ENCODE data around the gene SPRR1A. TPM values are rescaled to one million over a fixed set of nuclear protein-coding genes. Genes with fewer than 3 reads are reported as not detected.

Gene SPRR1A, protein sequence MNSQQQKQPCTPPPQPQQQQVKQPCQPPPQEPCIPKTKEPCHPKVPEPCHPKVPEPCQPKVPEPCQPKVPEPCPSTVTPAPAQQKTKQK
- not detected in 2 replicates for total RNA-seq

DNA sequence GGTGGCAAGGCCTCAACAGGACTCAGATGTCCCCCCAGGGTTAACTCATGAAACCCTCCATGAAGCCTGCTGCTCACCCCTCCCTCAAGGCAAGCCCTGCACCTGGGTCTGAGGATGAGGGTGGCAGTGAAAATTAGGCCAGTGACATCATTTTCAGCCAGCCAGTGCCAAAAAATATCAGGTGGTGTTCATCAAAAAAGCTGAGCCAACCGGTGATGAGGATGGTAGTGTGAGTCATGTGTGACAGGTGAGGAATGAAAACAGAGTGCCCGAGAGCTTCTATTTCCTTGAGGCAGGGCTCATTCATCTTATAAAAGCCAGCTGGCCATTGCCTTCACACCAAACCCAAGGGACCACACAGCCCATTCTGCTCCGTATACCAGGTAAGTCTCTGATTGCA, at the start of gene SPRR1A:
Gene SPRR1A, plus strand, starts transcription at position 339 of the 400 bp plus-strand sequence. CDS start 1,150 bp downstream, outside the sequence.
- Mint-ChIP-seq H3K9me3 (no peaks in the 10 kb centered on the region), H3K27ac (no peak within 1 kb of the TSS), H3K4me3 (ENCODE audit: low read depth) (no peak within 1 kb of the TSS), H3K4me1 (ENCODE audit: low read depth) (no peaks in the 10 kb centered on the region), H3K27me3 (ENCODE audit: low read depth) (peaks cover 10% of the 10 kb centered on the region), H3K36me3 (ENCODE audit: low read depth) (no peaks in the 10 kb centered on the region)
- no peak for DNase-seq (ENCODE audit: low spot score)
- intact Hi-C loops (cut with micrococcal nuclease), result no loop called here

DNA sequence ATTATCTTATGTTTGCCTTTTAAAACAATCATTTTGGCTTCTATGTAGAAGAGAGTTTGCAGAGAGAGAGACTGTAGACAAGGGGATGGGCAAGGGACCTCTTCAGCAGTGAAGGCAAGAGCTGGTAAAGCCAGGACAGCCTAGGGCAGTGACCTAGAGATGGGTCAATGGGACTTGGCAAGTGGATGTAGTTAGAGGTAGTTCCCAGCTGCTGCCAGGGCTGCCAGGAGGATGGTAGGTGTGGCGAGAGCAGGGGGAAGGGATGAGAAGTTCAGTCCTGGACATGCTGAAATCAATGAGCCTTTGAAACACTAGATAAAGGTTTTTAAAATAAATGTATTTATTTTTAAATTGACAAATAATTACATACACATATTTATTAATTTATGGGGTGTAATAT, 43.3 kb upstream of the SPRR1A start:
- Mint-ChIP-seq H3K4me3 (ENCODE audit: low read depth) (no peak overlapping the region), H3K4me1 (ENCODE audit: low read depth) (no peaks in the 10 kb centered on the region), H3K9me3 (no peaks in the 10 kb centered on the region), H3K36me3 (ENCODE audit: low read depth) (no peaks in the 10 kb centered on the region), H3K27me3 (ENCODE audit: low read depth) (peaks cover 4% of the 10 kb centered on the region), H3K27ac (no peak overlapping the region)
- DNase-seq (ENCODE audit: low spot score), result no peak
- intact Hi-C loops (cut with micrococcal nuclease), result no loop called here

DNA sequence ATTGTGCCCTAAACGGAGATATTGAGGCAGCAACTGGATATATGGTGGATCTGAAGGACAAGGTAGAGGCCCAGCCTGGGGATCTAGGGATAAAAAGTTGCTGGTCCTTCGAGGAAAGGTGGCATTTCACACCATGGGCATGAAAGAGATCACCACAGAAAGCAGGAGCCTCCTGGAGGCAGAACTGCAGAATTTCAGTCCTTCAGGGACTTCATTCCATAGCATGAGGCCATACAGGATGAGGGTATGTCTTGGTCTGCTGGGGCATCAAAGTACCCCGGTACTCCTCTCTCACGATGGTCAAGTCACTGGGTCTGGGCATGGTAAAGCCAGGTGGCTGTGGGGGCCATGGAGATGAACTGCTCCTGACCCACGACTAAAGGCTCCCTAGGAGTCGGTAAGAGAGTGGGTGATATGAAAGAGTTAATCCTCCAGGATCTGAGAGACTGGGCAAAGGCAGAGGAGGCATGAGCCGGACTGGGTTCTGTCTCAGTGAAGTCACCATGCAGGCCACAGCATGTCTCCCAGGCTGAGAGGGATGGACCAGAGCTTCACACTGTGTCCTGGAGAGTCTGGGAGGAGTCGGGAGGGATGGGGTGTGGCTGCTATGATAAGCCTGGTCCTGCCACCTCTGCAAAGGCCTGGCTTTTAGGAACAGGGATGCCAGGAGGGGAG, 42.7 kb upstream of the SPRR1A start:
- no peaks in the 10 kb centered on the region for H3K36me3 Mint-ChIP-seq (ENCODE audit: low read depth)
- H3K27me3 Mint-ChIP-seq (ENCODE audit: low read depth), result peaks cover under 1% of the 10 kb centered on the region
- H3K9me3 Mint-ChIP-seq, result no peaks in the 10 kb centered on the region
- H3K4me1 Mint-ChIP-seq (ENCODE audit: low read depth), result no peaks in the 10 kb centered on the region
- intact Hi-C loops (cut with micrococcal nuclease), result no loop called here
- no peak for DNase-seq (ENCODE audit: low spot score)
- no peak overlapping the region for H3K27ac Mint-ChIP-seq
- H3K4me3 Mint-ChIP-seq (ENCODE audit: low read depth), result no peak overlapping the region

DNA sequence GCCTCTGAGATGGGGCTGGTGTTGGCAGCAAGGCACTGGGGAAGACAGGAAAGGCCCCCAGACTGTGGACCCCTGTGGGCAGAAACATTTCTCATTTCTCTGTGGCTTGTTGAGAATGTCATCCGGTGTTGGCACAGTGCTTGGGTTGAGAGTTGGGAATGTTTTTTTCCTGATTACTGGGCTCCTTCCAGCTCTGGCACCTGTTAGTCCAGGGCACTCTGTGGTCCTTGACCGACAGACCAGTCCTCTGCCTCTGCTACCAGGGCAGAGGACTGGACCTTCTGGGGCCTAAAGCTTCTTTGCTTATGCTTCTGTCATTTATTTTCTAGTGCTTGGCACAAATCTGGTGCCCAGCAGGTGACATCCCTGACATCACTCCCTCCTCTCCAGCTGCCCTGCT, 41.7 kb upstream of the SPRR1A start:
- no peak overlapping the region for H3K4me3 Mint-ChIP-seq (ENCODE audit: low read depth)
- intact Hi-C loops (cut with micrococcal nuclease), result no loop called here
- H3K27me3 Mint-ChIP-seq (ENCODE audit: low read depth), result no peaks in the 10 kb centered on the region
- H3K4me1 Mint-ChIP-seq (ENCODE audit: low read depth), result no peaks in the 10 kb centered on the region
- no peak overlapping the region for H3K27ac Mint-ChIP-seq
- DNase-seq (ENCODE audit: low spot score), result no peak
- H3K9me3 Mint-ChIP-seq, result no peaks in the 10 kb centered on the region
- H3K36me3 Mint-ChIP-seq (ENCODE audit: low read depth), result no peaks in the 10 kb centered on the region

DNA sequence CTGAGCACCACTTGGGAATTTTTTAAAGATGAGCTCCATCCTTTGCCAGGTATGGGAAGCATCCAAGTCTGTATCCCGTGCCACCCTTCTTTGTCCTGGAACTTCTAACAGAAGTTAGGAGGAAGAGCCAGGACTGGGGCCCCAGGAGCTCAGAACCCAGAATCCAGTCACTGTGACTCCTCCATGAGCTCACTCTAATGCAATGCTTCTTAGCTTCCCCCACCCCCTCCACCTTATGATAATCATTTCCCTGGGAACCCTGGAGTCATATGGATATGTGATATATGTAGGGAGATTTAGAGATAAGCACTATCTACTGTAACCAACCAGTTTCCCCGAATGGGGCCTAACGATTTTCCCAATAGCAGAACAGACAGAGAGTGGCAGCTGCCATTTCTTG, 37.6 kb upstream of the SPRR1A start:
- Mint-ChIP-seq H3K27me3 (ENCODE audit: low read depth) (no peaks in the 10 kb centered on the region), H3K9me3 (no peaks in the 10 kb centered on the region), H3K27ac (no peak overlapping the region), H3K4me3 (ENCODE audit: low read depth) (no peak overlapping the region), H3K36me3 (ENCODE audit: low read depth) (no peaks in the 10 kb centered on the region), H3K4me1 (ENCODE audit: low read depth) (no peaks in the 10 kb centered on the region)
- intact Hi-C loops (cut with micrococcal nuclease), result no loop called here
- no peak for DNase-seq (ENCODE audit: low spot score)

DNA sequence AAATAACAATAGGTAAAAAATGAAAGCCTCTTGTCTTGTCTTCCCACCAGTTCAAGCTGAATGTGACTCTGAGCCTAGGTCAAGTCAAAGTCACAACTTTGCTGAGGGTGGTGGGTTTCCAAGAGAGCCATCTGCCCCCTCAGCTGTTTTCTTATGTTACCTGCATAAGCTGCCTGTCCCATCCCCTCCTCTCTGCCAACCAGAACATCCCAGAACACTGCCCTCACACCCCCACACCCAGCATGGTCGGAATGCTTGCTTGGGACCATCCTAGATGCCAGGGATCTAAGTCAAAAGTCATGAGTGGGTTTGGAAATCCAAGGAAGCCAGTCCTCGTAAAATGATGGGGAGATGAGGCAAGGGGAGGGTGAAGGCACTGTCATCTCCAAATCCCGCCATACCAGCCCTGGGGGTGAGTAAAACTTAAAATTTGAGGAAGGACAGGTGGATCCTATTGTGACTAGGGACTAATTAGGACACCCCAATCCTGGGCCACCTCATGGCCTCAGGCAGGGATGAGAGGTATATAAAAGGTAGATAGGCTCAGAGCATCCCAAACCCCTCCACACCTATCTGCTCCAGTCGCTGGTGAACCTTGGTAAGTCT, 37.1 kb upstream of the SPRR1A start, which contains the start of gene SPRR5:
Gene SPRR5, plus strand, starts transcription at position 556 of the 606 bp plus-strand sequence. CDS start 1,349 bp downstream, outside the sequence.
- no peaks in the 10 kb centered on the region for H3K4me1 Mint-ChIP-seq (ENCODE audit: low read depth)
- no peak for DNase-seq (ENCODE audit: low spot score)
- H3K9me3 Mint-ChIP-seq, result no peaks in the 10 kb centered on the region
- no peak within 1 kb of the TSS for H3K4me3 Mint-ChIP-seq (ENCODE audit: low read depth)
- H3K27ac Mint-ChIP-seq, result no peak within 1 kb of the TSS
- H3K27me3 Mint-ChIP-seq (ENCODE audit: low read depth), result no peaks in the 10 kb centered on the region
- H3K36me3 Mint-ChIP-seq (ENCODE audit: low read depth), result no peaks in the 10 kb centered on the region
- intact Hi-C loops (cut with micrococcal nuclease), result no loop called here

DNA sequence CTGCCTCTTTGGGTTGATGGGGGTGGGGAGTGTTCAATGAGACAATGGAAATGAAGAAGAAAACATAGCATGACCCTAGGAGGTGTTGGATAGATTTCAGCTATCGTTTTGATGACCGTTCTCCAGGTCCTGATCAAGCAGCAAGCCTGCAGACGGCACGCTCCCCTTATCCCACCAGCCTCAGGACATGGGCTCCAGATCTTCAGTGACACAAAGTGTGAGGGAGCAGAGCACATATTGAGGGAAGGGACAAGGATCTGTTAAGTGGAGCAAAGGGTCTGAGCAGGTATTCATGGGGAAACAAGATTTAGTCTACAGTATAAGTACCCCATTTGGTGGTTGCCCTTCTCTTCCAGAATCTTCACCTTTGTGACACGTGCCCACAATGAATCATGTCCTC, 32.2 kb upstream of the SPRR1A start:
- no peak for DNase-seq (ENCODE audit: low spot score)
- Mint-ChIP-seq H3K36me3 (ENCODE audit: low read depth) (no peaks in the 10 kb centered on the region), H3K4me3 (ENCODE audit: low read depth) (no peak overlapping the region), H3K4me1 (ENCODE audit: low read depth) (peaks cover 4% of the 10 kb centered on the region), H3K9me3 (no peaks in the 10 kb centered on the region), H3K27ac (no peak overlapping the region), H3K27me3 (ENCODE audit: low read depth) (no peaks in the 10 kb centered on the region)
- intact Hi-C loops (cut with micrococcal nuclease), result no loop called here

DNA sequence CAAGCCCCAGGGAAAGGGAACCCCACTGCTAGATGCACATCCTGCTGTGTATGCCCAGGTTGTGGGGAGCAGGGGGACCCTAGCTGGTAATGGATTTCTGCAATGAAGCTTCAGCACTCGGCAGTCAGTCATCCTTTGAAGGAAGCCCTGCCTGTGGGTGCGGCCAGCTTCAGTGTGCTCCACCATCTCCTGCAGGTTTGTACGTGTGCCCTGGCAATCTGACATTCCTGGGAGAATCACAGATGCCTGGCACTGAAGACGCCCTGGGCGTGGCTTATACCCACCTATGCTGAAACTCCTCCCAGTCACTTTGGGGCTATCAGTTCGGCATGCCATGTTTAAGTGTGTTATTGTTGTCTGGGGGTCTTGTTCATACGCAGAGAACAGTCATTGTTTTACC, 30.1 kb upstream of the SPRR1A start:
- Mint-ChIP-seq H3K36me3 (ENCODE audit: low read depth) (no peaks in the 10 kb centered on the region), H3K27ac (no peak overlapping the region), H3K4me3 (ENCODE audit: low read depth) (no peak overlapping the region)

DNA sequence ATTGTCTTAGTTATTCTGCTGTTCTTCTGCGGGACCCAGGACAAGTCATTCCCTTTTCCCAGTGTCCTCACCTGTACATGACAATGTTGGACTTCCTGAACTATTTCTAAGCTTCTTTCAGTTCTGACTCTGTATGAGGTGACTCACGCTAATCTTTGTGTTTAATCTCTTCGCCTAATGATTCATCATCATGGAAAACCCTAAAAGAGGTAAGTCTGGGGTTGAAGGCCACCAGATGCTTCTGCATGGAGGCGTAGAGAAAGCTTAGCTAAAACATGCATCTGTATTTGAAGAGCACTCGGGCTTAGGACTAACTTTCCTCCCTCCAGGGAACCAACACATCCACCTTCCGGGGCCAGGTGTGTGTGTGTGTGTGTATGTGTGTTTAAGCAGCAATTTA, 29.4 kb upstream of the SPRR1A start:
- Mint-ChIP-seq H3K36me3 (ENCODE audit: low read depth) (no peaks in the 10 kb centered on the region), H3K4me1 (ENCODE audit: low read depth) (peaks cover 4% of the 10 kb centered on the region), H3K27ac (no peak overlapping the region), H3K27me3 (ENCODE audit: low read depth) (no peaks in the 10 kb centered on the region), H3K4me3 (ENCODE audit: low read depth) (no peak overlapping the region), H3K9me3 (no peaks in the 10 kb centered on the region)
- intact Hi-C loops (cut with micrococcal nuclease), result no loop called here
- DNase-seq (ENCODE audit: low spot score), result no peak

More for the DNA sequence above, 30.1 kb upstream of the SPRR1A start:
- Mint-ChIP-seq H3K27me3 (ENCODE audit: low read depth) (no peaks in the 10 kb centered on the region), H3K9me3 (no peaks in the 10 kb centered on the region), H3K4me1 (ENCODE audit: low read depth) (peaks cover 4% of the 10 kb centered on the region)
- intact Hi-C loops (cut with micrococcal nuclease), result no loop called here
- no peak for DNase-seq (ENCODE audit: low spot score)

DNA sequence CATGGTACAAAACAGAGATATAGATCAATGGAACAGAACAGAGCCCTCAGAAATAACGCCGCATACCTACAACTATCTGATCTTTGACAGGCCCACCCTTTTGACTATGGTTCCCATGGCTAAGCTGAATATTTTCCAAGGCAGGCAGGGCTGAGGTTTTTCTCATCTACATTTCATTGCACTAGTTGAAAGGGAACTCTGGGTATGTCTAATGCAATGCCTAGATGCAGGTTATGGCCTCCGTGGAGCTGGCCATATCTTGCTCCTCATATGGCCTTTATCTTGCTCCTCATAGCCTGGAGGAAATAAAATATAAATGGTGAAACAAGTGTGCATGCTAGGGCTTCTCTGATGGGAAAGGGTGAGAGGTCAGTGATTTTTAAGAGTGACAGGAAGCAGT, 26.3 kb upstream of the SPRR1A start:
- DNase-seq (ENCODE audit: low spot score), result no peak
- Mint-ChIP-seq H3K4me1 (ENCODE audit: low read depth) (peaks cover 4% of the 10 kb centered on the region), H3K27ac (no peak overlapping the region), H3K36me3 (ENCODE audit: low read depth) (no peaks in the 10 kb centered on the region), H3K9me3 (no peaks in the 10 kb centered on the region), H3K27me3 (ENCODE audit: low read depth) (no peaks in the 10 kb centered on the region), H3K4me3 (ENCODE audit: low read depth) (no peak overlapping the region)
- intact Hi-C loops (cut with micrococcal nuclease), result no loop called here

DNA sequence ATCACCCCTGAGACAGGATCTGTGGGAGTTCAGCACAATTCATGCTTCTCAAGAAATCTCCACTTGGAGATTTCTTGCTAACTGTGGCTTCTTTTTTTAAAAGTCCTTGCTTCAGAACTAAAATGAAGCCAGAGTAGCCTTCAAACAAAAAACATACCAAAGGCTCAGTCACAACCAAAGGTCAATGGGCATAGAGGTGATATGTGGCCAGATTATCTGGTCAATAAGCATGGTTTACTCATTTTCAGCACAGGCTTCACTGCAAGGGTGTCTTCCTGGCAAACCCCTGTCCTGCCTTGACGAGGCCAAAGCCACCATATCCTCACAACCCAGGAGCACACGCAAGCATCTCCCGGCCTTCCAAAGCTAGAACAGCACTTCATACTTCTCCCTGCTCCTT, 24.6 kb upstream of the SPRR1A start:
- intact Hi-C loops (cut with micrococcal nuclease), result no loop called here
- Mint-ChIP-seq H3K36me3 (ENCODE audit: low read depth) (no peaks in the 10 kb centered on the region), H3K27ac (no peak overlapping the region), H3K4me3 (ENCODE audit: low read depth) (no peak overlapping the region), H3K27me3 (ENCODE audit: low read depth) (no peaks in the 10 kb centered on the region), H3K4me1 (ENCODE audit: low read depth) (peaks cover 6% of the 10 kb centered on the region), H3K9me3 (no peaks in the 10 kb centered on the region)
- DNase-seq (ENCODE audit: low spot score), result no peak

DNA sequence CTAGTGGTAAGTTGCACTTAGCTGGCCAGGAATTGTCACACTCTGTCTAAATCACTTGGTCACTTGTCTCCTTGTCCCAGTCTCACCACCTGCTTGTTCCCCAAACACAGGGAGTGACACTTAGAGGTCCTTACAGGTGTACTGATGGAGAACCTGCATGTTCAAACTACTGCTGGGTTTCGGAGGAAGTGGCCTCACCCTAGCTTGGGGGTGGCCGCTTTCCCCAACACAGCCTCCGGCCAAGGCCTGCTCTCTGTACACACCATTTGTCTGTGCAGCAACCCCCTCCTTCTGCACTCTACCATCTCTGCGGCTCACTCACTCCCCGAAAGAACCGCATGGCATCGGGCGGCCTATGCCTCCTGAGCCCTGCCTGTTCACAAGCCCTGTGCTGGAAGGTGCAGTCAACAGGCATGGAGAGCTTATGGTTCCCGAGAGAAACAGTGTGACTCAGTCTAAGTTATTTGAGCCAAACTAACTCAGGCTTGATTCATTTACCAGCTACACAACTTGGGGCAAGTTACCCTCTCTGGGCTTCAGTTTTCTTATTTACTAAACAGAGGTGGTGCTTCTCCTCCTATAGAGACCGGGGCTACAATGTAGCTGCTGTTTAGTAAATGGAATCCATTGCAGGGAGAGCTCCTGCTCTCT, 24.0 kb upstream of the SPRR1A start:
- intact Hi-C loops (cut with micrococcal nuclease), result no loop called here
- Mint-ChIP-seq H3K27me3 (ENCODE audit: low read depth) (no peaks in the 10 kb centered on the region), H3K27ac (no peak overlapping the region), H3K9me3 (no peaks in the 10 kb centered on the region), H3K4me3 (ENCODE audit: low read depth) (no peak overlapping the region), H3K4me1 (ENCODE audit: low read depth) (peaks cover 2% of the 10 kb centered on the region), H3K36me3 (ENCODE audit: low read depth) (no peaks in the 10 kb centered on the region)
- no peak for DNase-seq (ENCODE audit: low spot score)

DNA sequence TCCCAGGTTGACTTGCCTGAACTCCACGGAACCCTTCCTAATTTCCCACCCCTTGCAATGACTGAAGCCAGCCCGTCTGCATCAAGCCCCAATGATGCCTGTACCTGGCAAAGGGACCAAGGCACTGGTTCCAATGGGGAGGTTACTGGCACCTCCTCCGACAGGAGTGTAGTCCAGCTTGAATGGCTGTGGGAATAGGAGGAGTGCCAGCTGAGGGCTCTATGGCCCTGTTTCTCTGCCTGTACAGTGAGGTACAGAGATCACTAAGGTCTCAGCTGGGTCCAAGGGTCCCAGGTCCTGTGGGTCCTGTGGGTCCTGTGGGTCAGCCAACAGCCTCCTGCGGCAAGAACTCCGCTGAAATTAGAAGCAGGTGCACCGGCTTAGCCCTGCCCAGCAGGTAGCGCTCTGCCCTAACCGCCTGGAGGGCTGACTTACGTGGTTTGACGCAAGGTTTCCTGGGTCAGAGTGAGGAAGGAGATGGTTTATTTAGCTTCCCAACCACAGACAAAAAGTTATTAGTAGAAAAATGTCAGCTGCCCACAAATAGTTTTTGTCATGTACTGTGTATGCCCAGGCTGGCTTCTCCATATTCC, 23.3 kb upstream of the SPRR1A start:
- Mint-ChIP-seq H3K36me3 (ENCODE audit: low read depth) (no peaks in the 10 kb centered on the region), H3K9me3 (no peaks in the 10 kb centered on the region), H3K4me1 (ENCODE audit: low read depth) (peaks cover 2% of the 10 kb centered on the region), H3K4me3 (ENCODE audit: low read depth) (no peak overlapping the region), H3K27me3 (ENCODE audit: low read depth) (no peaks in the 10 kb centered on the region), H3K27ac (no peak overlapping the region)
- intact Hi-C loops (cut with micrococcal nuclease), result no loop called here
- no peak for DNase-seq (ENCODE audit: low spot score)
